ENCODE measurements around the gene ERF. TPM values are rescaled to one million over a fixed set of nuclear protein-coding genes. Genes with fewer than 3 reads are reported as not detected.

ERF gene
- total and polyA plus RNA-seq, 4 donors, result 8.7 to 21.0 (median 13.8) TPM

DNA sequence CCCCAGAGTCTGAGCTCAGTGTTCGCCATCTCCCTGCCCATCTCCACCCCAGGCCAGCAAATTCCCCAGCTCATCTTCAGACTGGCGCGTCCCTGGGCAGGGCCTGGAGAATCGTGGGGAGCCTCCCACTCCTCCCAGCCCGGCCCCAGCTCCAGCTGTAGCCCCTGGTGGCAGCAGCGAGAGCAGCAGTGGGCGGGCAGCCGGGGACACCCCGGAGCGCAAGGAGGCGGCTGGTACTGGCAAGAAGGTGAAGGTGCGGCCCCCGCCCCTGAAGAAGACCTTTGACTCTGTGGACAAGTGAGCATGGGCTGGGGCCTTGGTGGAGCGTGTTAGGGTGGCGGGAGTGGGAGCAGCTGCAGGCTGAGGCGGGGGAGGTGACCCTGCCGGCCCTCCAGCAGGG lies 38.6 kb upstream of the ERF start:
- Histone ChIP-seq H3K4me3 (ENCODE audit: low read depth in 1 of 3, low read length in 3 of 3) (no peak overlapping the region), H3K27me3 (ENCODE audit: control insufficient read depth in 4 of 4, insufficient read depth in 4 of 4, low read length in 3 of 4) (no peaks in the 10 kb centered on the region), H3K36me3 (ENCODE audit: control insufficient read depth in 4 of 4, insufficient read depth in 3 of 4, low read depth in 1 of 4, low read length in 3 of 4) (peaks cover 19 to 63% (median 33%) of the 10 kb centered on the region in 4 donors), H3K4me1 (ENCODE audit: control insufficient read depth in 4 of 4, insufficient read depth in 4 of 4, low read length in 3 of 4) (peaks cover 0 to 8% (median 1%) of the 10 kb centered on the region in 4 donors), H3K27ac (ENCODE audit: low read depth in 1 of 2, low read length in 2 of 2) (no peak overlapping the region), H3K9ac (ENCODE audit: low read depth in 1 of 2, low read length in 2 of 2) (no peak overlapping the region), H3K9me3 (ENCODE audit: control insufficient read depth in 4 of 4, low read length in 3 of 4) (no peaks in the 10 kb centered on the region)
- WGBS, result 93% methylated on average over 17 of the region's 17 CpGs
- DNase-seq (ENCODE audit: low spot score), result no peak
- TF ChIP-seq JUND (IDR thresholded peaks at IDR 0.05) (no peak), REST (IDR thresholded peaks at IDR 0.05) (no peak), FOXA2 (IDR thresholded peaks at IDR 0.05) (no peak), ATF3 (IDR thresholded peaks at IDR 0.05) (no peak)
- TF ChIP-seq, protein P1, sequence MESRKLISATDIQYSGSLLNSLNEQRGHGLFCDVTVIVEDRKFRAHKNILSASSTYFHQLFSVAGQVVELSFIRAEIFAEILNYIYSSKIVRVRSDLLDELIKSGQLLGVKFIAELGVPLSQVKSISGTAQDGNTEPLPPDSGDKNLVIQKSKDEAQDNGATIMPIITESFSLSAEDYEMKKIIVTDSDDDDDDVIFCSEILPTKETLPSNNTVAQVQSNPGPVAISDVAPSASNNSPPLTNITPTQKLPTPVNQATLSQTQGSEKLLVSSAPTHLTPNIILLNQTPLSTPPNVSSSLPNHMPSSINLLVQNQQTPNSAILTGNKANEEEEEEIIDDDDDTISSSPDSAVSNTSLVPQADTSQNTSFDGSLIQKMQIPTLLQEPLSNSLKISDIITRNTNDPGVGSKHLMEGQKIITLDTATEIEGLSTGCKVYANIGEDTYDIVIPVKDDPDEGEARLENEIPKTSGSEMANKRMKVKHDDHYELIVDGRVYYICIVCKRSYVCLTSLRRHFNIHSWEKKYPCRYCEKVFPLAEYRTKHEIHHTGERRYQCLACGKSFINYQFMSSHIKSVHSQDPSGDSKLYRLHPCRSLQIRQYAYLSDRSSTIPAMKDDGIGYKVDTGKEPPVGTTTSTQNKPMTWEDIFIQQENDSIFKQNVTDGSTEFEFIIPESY (IDR thresholded peaks at IDR 0.05), result no peak

- H3K27ac ChIP-seq (ENCODE audit: low read depth in 1 of 2, low read length in 2 of 2), result no peak overlapping the region
- peaks cover 24 to 68% (median 36%) of the 10 kb centered on the region in 4 donors for H3K36me3 ChIP-seq (ENCODE audit: control insufficient read depth in 4 of 4, insufficient read depth in 3 of 4, low read depth in 1 of 4, low read length in 3 of 4)
- H3K9me3 ChIP-seq (ENCODE audit: control insufficient read depth in 4 of 4, low read length in 3 of 4), result no peaks in the 10 kb centered on the region
- no peak overlapping the region for H3K4me3 ChIP-seq (ENCODE audit: low read depth in 1 of 3, low read length in 3 of 3)
- DNase-seq (ENCODE audit: low spot score), result no peak
- H3K9ac ChIP-seq (ENCODE audit: low read depth in 1 of 2, low read length in 2 of 2), result no peak overlapping the region
- H3K4me1 ChIP-seq (ENCODE audit: control insufficient read depth in 4 of 4, insufficient read depth in 4 of 4, low read length in 3 of 4), result peaks cover 0 to 2% (median 0%) of the 10 kb centered on the region in 4 donors
- H3K27me3 ChIP-seq (ENCODE audit: control insufficient read depth in 4 of 4, insufficient read depth in 4 of 4, low read length in 3 of 4), result no peaks in the 10 kb centered on the region
- no peak for TF ChIP-seq SP1 (IDR thresholded peaks at IDR 0.05)
- WGBS, result 95% methylated on average over 14 of the region's 14 CpGs
Measured at GRCh38 chr19:42292963-42293362, 38.0 kb upstream of the ERF start.

GRCh38 chr19:42292042-42292960 lies 37.4 kb upstream of the ERF start:
- 95% methylated on average over 27 of the region's 27 CpGs for WGBS
- no peak for DNase-seq (ENCODE audit: low spot score)
- no peaks in the 10 kb centered on the region for H3K27me3 ChIP-seq (ENCODE audit: control insufficient read depth in 4 of 4, insufficient read depth in 4 of 4, low read length in 3 of 4)
- no peak for TF ChIP-seq YY1 (IDR thresholded peaks at IDR 0.05)
- no peak for TF ChIP-seq FOXA1 (IDR thresholded peaks at IDR 0.05)
- TF ChIP-seq JUND (IDR thresholded peaks at IDR 0.05), result no peak
- no peak for TF ChIP-seq RAD21 (IDR thresholded peaks at IDR 0.05)
- TF ChIP-seq, protein P1 (IDR thresholded peaks at IDR 0.05), result no peak
- TF ChIP-seq ATF3 (IDR thresholded peaks at IDR 0.05), result no peak
- no peak for TF ChIP-seq GABPA (IDR thresholded peaks at IDR 0.05 in 1 of 2, conservative IDR thresholded peaks at IDR 0.05 in 1 of 2)
- H3K36me3 ChIP-seq (ENCODE audit: control insufficient read depth in 4 of 4, insufficient read depth in 3 of 4, low read depth in 1 of 4, low read length in 3 of 4), result peaks cover 28 to 75% (median 42%) of the 10 kb centered on the region in 4 donors
- H3K4me3 ChIP-seq (ENCODE audit: low read depth in 1 of 3, low read length in 3 of 3), result no peak overlapping the region
- H3K9me3 ChIP-seq (ENCODE audit: control insufficient read depth in 4 of 4, low read length in 3 of 4), result no peaks in the 10 kb centered on the region
- no peaks in the 10 kb centered on the region for H3K4me1 ChIP-seq (ENCODE audit: control insufficient read depth in 4 of 4, insufficient read depth in 4 of 4, low read length in 3 of 4)
- H3K27ac ChIP-seq (ENCODE audit: low read depth in 1 of 2, low read length in 2 of 2), result no peak overlapping the region
- H3K9ac ChIP-seq (ENCODE audit: low read depth in 1 of 2, low read length in 2 of 2), result no peak overlapping the region

Data from liver (tissue), 9 donors.